OCI-LY7 (cell line): Measurements from ENCODE around the gene LIMK1.

Experiments
- CTCF ChIP-seq: fragments of 200-600 bp; sonication (generic); conservative IDR thresholded peaks from 2 replicates; pipeline ENCODE4 v1.5.1; 2014; ENCODE audit warnings: mild to moderate bottlenecking, antibody characterized with exemption, low read length, moderate library complexity, mixed read lengths
- EZH2phosphoT487 ChIP-seq: fragments of 200-600 bp; sonication (generic); IDR thresholded peaks from 2 replicates; pipeline ENCODE4 v1.6.1; 2018; ENCODE audit warnings: low read depth, borderline replicate concordance, mild to moderate bottlenecking, mixed run types, antibody characterized with exemption, low read length, moderate library complexity, mixed read lengths

GRCh38 chr7:74038194-74038961 is 45.2 kb upstream of the LIMK1 start:
- no peak for TF ChIP-seq CTCF
- TF ChIP-seq EZH2phosphoT487 = no peak
